H1 (cell line): Measurements from ENCODE around the gene BTBD1.

Experiments
- EZH2 ChIP-seq: fragments of 200-600 bp; sonication (generic); IDR thresholded peaks from 2 replicates; pipeline ENCODE4 v1.7.1; 2012; ENCODE audit warnings: low read depth, mild to moderate bottlenecking, moderate library complexity, low read length, inconsistent platforms; ENCODE audit not compliant: severe bottlenecking
- FOSL1 ChIP-seq: IDR thresholded peaks from 2 replicates; pipeline ENCODE4 v1.6.1; 2011; ENCODE audit warnings: mild to moderate bottlenecking, low read depth, low read length, moderate library complexity; ENCODE audit not compliant: insufficient read depth
- JUN ChIP-seq: IDR thresholded peaks from 2 replicates; pipeline ENCODE4 v1.6.1; 2011; ENCODE audit warnings: low read depth, mild to moderate bottlenecking, improper control_type of control experiment, low read length
- RAD21 ChIP-seq, 2 experiments: IDR thresholded peaks in 1 of 2; conservative IDR thresholded peaks in 1 of 2; 2 replicates each; pipeline ENCODE4 v1.6.1; 2011; ENCODE audit warnings: low read depth in 2 of 2, low read length in 2 of 2, improper control_type of control experiment in 1 of 2, inconsistent platforms in 1 of 2, mild to moderate bottlenecking in 1 of 2, moderate library complexity in 1 of 2
- SRF ChIP-seq: IDR thresholded peaks from 2 replicates; pipeline ENCODE4 v1.6.1; 2011; ENCODE audit warnings: mild to moderate bottlenecking, low read depth, low read length, moderate library complexity
- TEAD4 ChIP-seq: IDR thresholded peaks from 2 replicates; pipeline ENCODE4 v1.6.1; 2012; ENCODE audit warnings: low read depth, low read length, inconsistent platforms, mixed read lengths
- YY1 ChIP-seq: IDR thresholded peaks from 2 replicates; pipeline ENCODE4 v1.6.1; 2011; ENCODE audit warnings: low read depth, mild to moderate bottlenecking, low read length
- TF ChIP-seq, protein P1 (sequence below), 3 experiments: IDR thresholded peaks; 1 replicate in 2 of 3; 2 replicates in 1 of 3; pipeline versions ENCODE4 v1.5.1 to v1.6.1; 2011; ENCODE audit warnings: low read length in 3 of 3, mild to moderate bottlenecking in 3 of 3, inconsistent platforms in 2 of 3, low read depth in 1 of 3, moderate library complexity in 1 of 3; ENCODE audit not compliant: insufficient read depth in 1 of 3; ENCODE audit errors: control extremely low read depth in 1 of 3
- TF ChIP-seq, protein P2 (sequence below): IDR thresholded peaks from 2 replicates; pipeline ENCODE4 v1.6.1; 2011; ENCODE audit warnings: low read depth, mild to moderate bottlenecking, low read length; ENCODE audit not compliant: insufficient read depth

DNA sequence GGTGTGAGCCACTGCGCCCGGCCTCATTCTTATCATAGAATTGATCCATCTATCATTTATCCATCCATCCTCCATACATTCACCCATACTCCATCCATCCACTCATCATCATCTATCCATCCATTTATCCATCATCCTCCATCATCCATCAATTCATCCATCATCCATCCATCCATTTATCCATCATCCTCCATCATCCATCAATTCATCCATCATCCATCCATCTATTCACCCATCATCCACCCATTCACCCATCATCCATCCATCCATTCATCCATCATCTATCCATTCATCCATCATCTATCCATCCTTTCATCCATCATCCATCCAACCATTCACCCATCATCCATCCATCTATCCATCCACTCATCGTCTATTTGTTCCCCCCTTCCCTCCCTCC, 44.1 kb upstream of the BTBD1 start:
- TF ChIP-seq, protein P1, sequence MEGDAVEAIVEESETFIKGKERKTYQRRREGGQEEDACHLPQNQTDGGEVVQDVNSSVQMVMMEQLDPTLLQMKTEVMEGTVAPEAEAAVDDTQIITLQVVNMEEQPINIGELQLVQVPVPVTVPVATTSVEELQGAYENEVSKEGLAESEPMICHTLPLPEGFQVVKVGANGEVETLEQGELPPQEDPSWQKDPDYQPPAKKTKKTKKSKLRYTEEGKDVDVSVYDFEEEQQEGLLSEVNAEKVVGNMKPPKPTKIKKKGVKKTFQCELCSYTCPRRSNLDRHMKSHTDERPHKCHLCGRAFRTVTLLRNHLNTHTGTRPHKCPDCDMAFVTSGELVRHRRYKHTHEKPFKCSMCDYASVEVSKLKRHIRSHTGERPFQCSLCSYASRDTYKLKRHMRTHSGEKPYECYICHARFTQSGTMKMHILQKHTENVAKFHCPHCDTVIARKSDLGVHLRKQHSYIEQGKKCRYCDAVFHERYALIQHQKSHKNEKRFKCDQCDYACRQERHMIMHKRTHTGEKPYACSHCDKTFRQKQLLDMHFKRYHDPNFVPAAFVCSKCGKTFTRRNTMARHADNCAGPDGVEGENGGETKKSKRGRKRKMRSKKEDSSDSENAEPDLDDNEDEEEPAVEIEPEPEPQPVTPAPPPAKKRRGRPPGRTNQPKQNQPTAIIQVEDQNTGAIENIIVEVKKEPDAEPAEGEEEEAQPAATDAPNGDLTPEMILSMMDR (IDR thresholded peaks at IDR 0.05; ENCODE audit: control extremely low read depth in 1 of 3, insufficient read depth in 1 of 3, low read depth in 1 of 3, low read length in 3 of 3): no peak
- no peak for TF ChIP-seq JUN
- no peak for TF ChIP-seq SRF
- TF ChIP-seq YY1: no peak
- TF ChIP-seq EZH2: no peak
- TF ChIP-seq, protein P2, sequence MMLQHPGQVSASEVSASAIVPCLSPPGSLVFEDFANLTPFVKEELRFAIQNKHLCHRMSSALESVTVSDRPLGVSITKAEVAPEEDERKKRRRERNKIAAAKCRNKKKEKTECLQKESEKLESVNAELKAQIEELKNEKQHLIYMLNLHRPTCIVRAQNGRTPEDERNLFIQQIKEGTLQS: no peak
- no peak for TF ChIP-seq FOSL1
- no peak for TF ChIP-seq TEAD4
- TF ChIP-seq RAD21 (IDR thresholded peaks at IDR 0.05 in 1 of 2, conservative IDR thresholded peaks at IDR 0.05 in 1 of 2; ENCODE audit: low read depth in 2 of 2, low read length in 2 of 2): no peak
